Measurements from ENCODE around the gene STRIP2. TPM values are rescaled to one million over a fixed set of nuclear protein-coding genes. Genes with fewer than 3 reads are reported as not detected.

The STRIP2 gene
- total RNA-seq, 1 donor from 2014 or later: 0.73 TPM

- H3K4me1 Mint-ChIP-seq (ENCODE audit: unreplicated experiment): no peaks in the 10 kb centered on the region
- H3K27ac Mint-ChIP-seq (ENCODE audit: unreplicated experiment): no peak overlapping the region
- DNase-seq (ENCODE audit: extremely low spot score, unreplicated experiment): no peak
- no peaks in the 10 kb centered on the region for H3K9me3 Mint-ChIP-seq (ENCODE audit: unreplicated experiment)
- H3K4me3 Mint-ChIP-seq (ENCODE audit: unreplicated experiment): no peak overlapping the region
- H3K27me3 Mint-ChIP-seq (ENCODE audit: unreplicated experiment): no peaks in the 10 kb centered on the region
- no peaks in the 10 kb centered on the region for H3K36me3 Mint-ChIP-seq (ENCODE audit: unreplicated experiment)
- TF ChIP-seq, protein P1, sequence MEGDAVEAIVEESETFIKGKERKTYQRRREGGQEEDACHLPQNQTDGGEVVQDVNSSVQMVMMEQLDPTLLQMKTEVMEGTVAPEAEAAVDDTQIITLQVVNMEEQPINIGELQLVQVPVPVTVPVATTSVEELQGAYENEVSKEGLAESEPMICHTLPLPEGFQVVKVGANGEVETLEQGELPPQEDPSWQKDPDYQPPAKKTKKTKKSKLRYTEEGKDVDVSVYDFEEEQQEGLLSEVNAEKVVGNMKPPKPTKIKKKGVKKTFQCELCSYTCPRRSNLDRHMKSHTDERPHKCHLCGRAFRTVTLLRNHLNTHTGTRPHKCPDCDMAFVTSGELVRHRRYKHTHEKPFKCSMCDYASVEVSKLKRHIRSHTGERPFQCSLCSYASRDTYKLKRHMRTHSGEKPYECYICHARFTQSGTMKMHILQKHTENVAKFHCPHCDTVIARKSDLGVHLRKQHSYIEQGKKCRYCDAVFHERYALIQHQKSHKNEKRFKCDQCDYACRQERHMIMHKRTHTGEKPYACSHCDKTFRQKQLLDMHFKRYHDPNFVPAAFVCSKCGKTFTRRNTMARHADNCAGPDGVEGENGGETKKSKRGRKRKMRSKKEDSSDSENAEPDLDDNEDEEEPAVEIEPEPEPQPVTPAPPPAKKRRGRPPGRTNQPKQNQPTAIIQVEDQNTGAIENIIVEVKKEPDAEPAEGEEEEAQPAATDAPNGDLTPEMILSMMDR (IDR thresholded peaks at IDR 0.05): no peak
Observed at GRCh38 chr7:129535896-129536295, 101.7 kb downstream of the STRIP2 start.

- TF ChIP-seq, protein P1 (IDR thresholded peaks at IDR 0.05): no peak
- H3K27me3 Mint-ChIP-seq (ENCODE audit: unreplicated experiment): peaks cover 3% of the 10 kb centered on the region
- DNase-seq (ENCODE audit: extremely low spot score, unreplicated experiment): no peak
- H3K36me3 Mint-ChIP-seq (ENCODE audit: unreplicated experiment): no peaks in the 10 kb centered on the region
- H3K4me1 Mint-ChIP-seq (ENCODE audit: unreplicated experiment): no peaks in the 10 kb centered on the region
- H3K27ac Mint-ChIP-seq (ENCODE audit: unreplicated experiment): no peak overlapping the region
- no peaks in the 10 kb centered on the region for H3K9me3 Mint-ChIP-seq (ENCODE audit: unreplicated experiment)
- H3K4me3 Mint-ChIP-seq (ENCODE audit: unreplicated experiment): no peak overlapping the region
Observed at GRCh38 chr7:129536323-129536722, 102.1 kb downstream of the STRIP2 start.

Other genes with a start within 250 kb of the STRIP2 start
- gene SMO, start 245.8 kb upstream of the STRIP2 start, total RNA-seq: 40.2 and 41.6 TPM in 2 replicates
- 19.0 and 19.9 TPM in 2 replicates for gene AHCYL2, start 209.4 kb upstream of the STRIP2 start, total RNA-seq
- not detected in 2 replicates for gene SMKR1, start 68.1 kb downstream of the STRIP2 start, total RNA-seq
- 15.8 and 20.7 TPM in 2 replicates for gene NRF1, start 177.3 kb downstream of the STRIP2 start, total RNA-seq

All from osteocyte (in vitro differentiated cells).